KMS-11 (cell line): ENCODE data around the gene BMPR1A.
"Not testable (repeated sequence)": the region's sequence is repeated elsewhere in the genome, so short reads cannot be mapped to it uniquely, and the experiment has no call there.

Experiments
- H2AFZ ChIP-seq: fragments of 200-600 bp; sonication (generic); 2 replicates; pipeline ENCODE4 v1.6.1; 2016; ENCODE audit warnings: antibody characterized with exemption, mixed run types, low read depth
- H3K27ac ChIP-seq: fragments of 200-600 bp; sonication (generic); 2 replicates; pipeline ENCODE4 v1.6.1; 2016; ENCODE audit warnings: mild to moderate bottlenecking, mixed run types
- H3K27me3 ChIP-seq: fragments of 200-600 bp; sonication (generic); 2 replicates; pipeline ENCODE4 v1.6.1; 2017; ENCODE audit warnings: mild to moderate bottlenecking, low read depth, mixed run types, moderate library complexity; ENCODE audit not compliant: insufficient read depth
- H3K36me3 ChIP-seq: fragments of 200-600 bp; sonication (generic); 2 replicates; pipeline ENCODE4 v1.6.1; 2017; ENCODE audit warnings: mild to moderate bottlenecking, mixed run types; ENCODE audit not compliant: insufficient read depth
- H3K4me1 ChIP-seq: fragments of 200-600 bp; sonication (generic); 2 replicates; pipeline ENCODE4 v1.6.1; 2016; ENCODE audit warnings: mild to moderate bottlenecking, low read depth, mixed run types; ENCODE audit not compliant: poor library complexity, severe bottlenecking
- H3K4me2 ChIP-seq: fragments of 200-600 bp; sonication (generic); 2 replicates; pipeline ENCODE4 v1.7.0; 2016; ENCODE audit warnings: mild to moderate bottlenecking, mixed run types
- H3K4me3 ChIP-seq: fragments of 200-600 bp; sonication (generic); IDR thresholded peaks from 2 replicates; pipeline ENCODE4 v1.6.1; 2017; ENCODE audit warnings: low read depth, low read length, mixed read lengths; ENCODE audit not compliant: insufficient read depth
- H3K79me2 ChIP-seq: fragments of 200-600 bp; sonication (generic); 2 replicates; pipeline ENCODE4 v1.6.1; 2016; ENCODE audit warnings: low read depth, mixed run types; ENCODE audit not compliant: insufficient read depth
- H3K9ac ChIP-seq: fragments of 200-600 bp; sonication (generic); 2 replicates; pipeline ENCODE4 v1.6.1; 2016; ENCODE audit warnings: mild to moderate bottlenecking, mixed run types
- H4K20me1 ChIP-seq: fragments of 200-600 bp; sonication (generic); 2 replicates; pipeline ENCODE4 v1.6.1; 2016; ENCODE audit warnings: mild to moderate bottlenecking, mixed run types; ENCODE audit not compliant: insufficient read depth
- TF ChIP-seq, protein P1 (sequence below): fragments of 200-600 bp; sonication (generic); conservative IDR thresholded peaks from 2 replicates; pipeline ENCODE4 v1.6.1; 2017; ENCODE audit warnings: low read depth, mild to moderate bottlenecking, antibody characterized with exemption, low read length, moderate library complexity, mixed read lengths

BMPR1A gene

DNA sequence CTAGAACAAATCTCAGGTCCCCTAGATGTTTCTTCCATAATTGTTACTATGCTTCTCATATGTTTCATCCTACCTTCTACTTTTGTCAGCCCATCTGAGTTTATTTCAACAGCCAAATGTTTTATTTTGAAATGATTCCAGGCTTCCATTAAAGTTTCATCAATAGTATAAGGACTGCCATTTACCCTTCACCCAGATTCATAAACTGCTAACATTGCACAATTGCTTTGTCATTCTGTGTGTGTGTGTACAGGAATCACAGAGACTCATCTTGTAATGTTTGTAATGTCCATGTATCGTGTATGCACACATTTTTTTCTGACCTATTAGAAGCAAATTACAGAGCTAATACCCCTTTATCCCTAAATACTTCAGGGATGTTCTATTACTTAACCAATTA lies 175.5 kb downstream of the BMPR1A start:
- Histone ChIP-seq H2AFZ (no peak overlapping the region), H3K4me3 (no peak overlapping the region), H4K20me1 (no peaks in the 10 kb centered on the region), H3K9ac (no peak overlapping the region), H3K36me3 (no peaks in the 10 kb centered on the region), H3K27ac (no peak overlapping the region), H3K27me3 (no peaks in the 10 kb centered on the region), H3K4me1 (no peaks in the 10 kb centered on the region), H3K79me2 (no peaks in the 10 kb centered on the region), H3K4me2 (no peak overlapping the region)
- TF ChIP-seq, protein P1, sequence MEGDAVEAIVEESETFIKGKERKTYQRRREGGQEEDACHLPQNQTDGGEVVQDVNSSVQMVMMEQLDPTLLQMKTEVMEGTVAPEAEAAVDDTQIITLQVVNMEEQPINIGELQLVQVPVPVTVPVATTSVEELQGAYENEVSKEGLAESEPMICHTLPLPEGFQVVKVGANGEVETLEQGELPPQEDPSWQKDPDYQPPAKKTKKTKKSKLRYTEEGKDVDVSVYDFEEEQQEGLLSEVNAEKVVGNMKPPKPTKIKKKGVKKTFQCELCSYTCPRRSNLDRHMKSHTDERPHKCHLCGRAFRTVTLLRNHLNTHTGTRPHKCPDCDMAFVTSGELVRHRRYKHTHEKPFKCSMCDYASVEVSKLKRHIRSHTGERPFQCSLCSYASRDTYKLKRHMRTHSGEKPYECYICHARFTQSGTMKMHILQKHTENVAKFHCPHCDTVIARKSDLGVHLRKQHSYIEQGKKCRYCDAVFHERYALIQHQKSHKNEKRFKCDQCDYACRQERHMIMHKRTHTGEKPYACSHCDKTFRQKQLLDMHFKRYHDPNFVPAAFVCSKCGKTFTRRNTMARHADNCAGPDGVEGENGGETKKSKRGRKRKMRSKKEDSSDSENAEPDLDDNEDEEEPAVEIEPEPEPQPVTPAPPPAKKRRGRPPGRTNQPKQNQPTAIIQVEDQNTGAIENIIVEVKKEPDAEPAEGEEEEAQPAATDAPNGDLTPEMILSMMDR = no peak

DNA sequence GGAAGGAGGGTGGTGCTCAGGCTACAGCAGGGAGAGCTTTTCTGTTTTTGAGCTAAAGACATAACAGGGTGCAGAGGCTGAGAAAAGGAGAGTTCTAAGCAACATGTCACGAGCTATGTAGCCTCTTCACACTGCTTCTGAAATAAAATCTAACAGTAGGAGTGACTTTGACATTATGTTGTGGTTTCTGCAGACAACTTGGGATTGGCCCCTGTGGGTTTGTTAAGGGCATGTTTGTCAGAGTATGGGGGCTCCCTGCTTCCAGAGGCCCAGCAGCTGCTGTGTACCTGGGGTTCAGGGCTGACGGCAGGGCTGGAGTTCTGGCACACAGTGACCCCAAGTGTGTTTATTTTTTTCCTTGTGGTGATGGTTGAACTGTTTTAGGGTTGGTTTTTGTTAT lies 176.3 kb downstream of the BMPR1A start:
- H3K79me2 ChIP-seq = no peaks in the 10 kb centered on the region
- H3K27ac ChIP-seq = no peak overlapping the region
- no peaks in the 10 kb centered on the region for H3K36me3 ChIP-seq
- no peak overlapping the region for H2AFZ ChIP-seq
- H3K4me1 ChIP-seq = no peaks in the 10 kb centered on the region
- no peak overlapping the region for H3K4me3 ChIP-seq
- H3K9ac ChIP-seq = no peak overlapping the region
- TF ChIP-seq, protein P1 = no peak
- H3K4me2 ChIP-seq = no peak overlapping the region
- H3K27me3 ChIP-seq = no peaks in the 10 kb centered on the region
- H4K20me1 ChIP-seq = no peaks in the 10 kb centered on the region

DNA sequence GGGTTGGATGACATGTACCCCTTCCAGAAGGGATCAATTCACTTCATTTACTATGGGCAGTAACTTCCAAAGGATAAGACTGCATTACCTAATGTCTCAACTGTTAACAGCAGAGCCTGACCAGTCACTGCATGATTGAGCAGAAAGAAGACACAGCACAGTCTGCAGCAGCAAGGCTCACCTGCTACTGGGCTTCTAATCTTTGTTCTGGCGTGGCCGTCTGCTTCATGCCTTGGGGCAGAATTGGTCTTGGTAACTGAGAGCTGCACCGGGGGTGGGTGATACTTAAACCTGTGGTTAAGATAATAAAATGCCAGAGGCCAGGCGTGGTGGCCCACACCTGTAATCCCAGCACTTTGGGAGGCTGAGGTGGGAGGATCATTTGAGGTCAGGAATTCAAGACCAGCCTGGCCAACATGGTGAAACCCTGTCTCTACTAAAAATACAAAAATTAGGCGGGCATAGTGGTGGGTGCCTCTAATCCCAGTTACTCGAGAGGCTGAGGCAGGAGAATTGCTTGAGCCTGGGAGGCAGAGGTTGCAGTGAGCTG lies 177.8 kb downstream of the BMPR1A start:
- H2AFZ ChIP-seq, H3K79me2 ChIP-seq, H3K27ac ChIP-seq, H3K9ac ChIP-seq, H3K4me1 ChIP-seq, H4K20me1 ChIP-seq, H3K4me2 ChIP-seq, H3K36me3 ChIP-seq, H3K27me3 ChIP-seq, H3K4me3 ChIP-seq: not testable (repeated sequence)

DNA sequence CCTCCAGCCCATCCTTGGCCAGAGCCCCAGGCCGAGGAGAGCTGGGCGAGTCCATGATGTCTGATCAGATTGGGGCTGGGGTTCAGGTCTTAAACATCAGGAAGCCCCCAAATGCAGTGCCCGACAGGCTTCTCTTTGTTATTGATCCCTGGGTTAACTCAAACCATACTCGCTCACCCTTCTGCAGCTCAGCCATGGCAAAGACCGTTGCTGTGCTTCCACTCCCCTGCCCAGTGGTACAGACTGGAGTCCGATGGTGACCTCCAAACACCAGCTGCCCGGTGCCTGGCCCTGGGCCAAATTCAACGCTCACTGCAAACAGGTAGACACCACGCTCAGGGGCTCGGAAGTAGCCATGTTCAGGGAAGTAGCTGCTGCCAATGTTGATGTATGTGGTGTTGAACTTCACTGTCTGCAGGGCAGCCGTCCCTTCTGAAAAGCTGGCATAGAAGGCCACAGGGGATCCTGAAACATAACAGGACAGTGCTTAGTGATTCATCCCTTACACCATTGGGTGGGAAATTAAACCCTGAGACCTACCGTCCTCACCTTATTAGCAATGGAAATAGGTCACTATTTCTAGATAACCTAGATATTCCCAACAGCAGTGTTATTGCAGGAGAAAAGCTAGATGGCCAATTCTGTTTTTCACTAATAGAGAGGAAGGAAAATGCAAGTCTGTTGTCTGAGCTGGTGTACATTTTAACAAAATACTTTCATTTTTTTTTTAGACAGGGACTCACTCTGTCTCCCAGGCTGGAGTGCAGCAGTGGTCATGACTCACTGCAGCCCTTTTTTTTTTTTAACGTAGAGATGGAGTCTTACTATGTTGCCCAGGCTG lies 180.5 kb downstream of the BMPR1A start:
- H4K20me1 ChIP-seq = no peaks in the 10 kb centered on the region
- H3K4me2 ChIP-seq = no peak overlapping the region
- H3K4me3 ChIP-seq = no peak overlapping the region
- TF ChIP-seq, protein P1 = no peak
- no peaks in the 10 kb centered on the region for H3K4me1 ChIP-seq
- H3K27me3 ChIP-seq = no peaks in the 10 kb centered on the region
- H2AFZ ChIP-seq = no peak overlapping the region
- no peaks in the 10 kb centered on the region for H3K79me2 ChIP-seq
- no peaks in the 10 kb centered on the region for H3K36me3 ChIP-seq
- H3K27ac ChIP-seq = no peak overlapping the region
- H3K9ac ChIP-seq = no peak overlapping the region
